Smooth muscle cell (in vitro differentiated cells): ENCODE data around the gene EEIG2. TPM values are rescaled to one million over a fixed set of nuclear protein-coding genes. Genes with fewer than 3 reads are reported as not detected.

Experiments used
- DNase-seq: peaks from one replicate; lab custom pipeline; 2025; ENCODE audit not compliant: unreplicated experiment; lab: John Stamatoyannopoulos, UW
- H2AFZ ChIP-seq: fragments of 200-600 bp; sonication (generic); 2 replicates; pipeline ENCODE4 v1.6.0; 2016; ENCODE audit warnings: antibody characterized with exemption, low read depth, mild to moderate bottlenecking
- H3F3A ChIP-seq: fragments of 200-600 bp; sonication (generic); 2 replicates; pipeline ENCODE4 v1.6.0; 2017; ENCODE audit warnings: antibody characterized with exemption, low read depth
- H3K27ac ChIP-seq: fragments of 200-600 bp; sonication (generic); 2 replicates; pipeline ENCODE4 v1.5.1; 2016; ENCODE audit warnings: low read depth, mild to moderate bottlenecking
- H3K27me3 ChIP-seq: fragments of 200-600 bp; sonication (generic); 2 replicates; pipeline ENCODE4 v1.6.1; 2016; ENCODE audit warnings: low read depth, mild to moderate bottlenecking
- H3K36me3 ChIP-seq: fragments of 200-600 bp; sonication (generic); 2 replicates; pipeline ENCODE4 v1.5.1; 2016; ENCODE audit warnings: low read depth
- H3K4me1 ChIP-seq: fragments of 200-600 bp; sonication (generic); 2 replicates; pipeline ENCODE4 v1.5.1; 2016; ENCODE audit warnings: low read depth
- H3K4me2 ChIP-seq: fragments of 200-600 bp; sonication (generic); 2 replicates; pipeline ENCODE4 v1.6.0; 2016; ENCODE audit warnings: mild to moderate bottlenecking
- H3K4me3 ChIP-seq: fragments of 200-600 bp; sonication (generic); 2 replicates; pipeline ENCODE4 v1.5.1; 2016; ENCODE audit warnings: mild to moderate bottlenecking
- H3K79me2 ChIP-seq: fragments of 200-600 bp; sonication (generic); 2 replicates; pipeline ENCODE4 v1.6.0; 2016; ENCODE audit warnings: low read depth, mild to moderate bottlenecking
- H3K9ac ChIP-seq: fragments of 200-600 bp; sonication (generic); 2 replicates; pipeline ENCODE4 v1.6.0; 2016; ENCODE audit warnings: low read depth
- H3K9me3 ChIP-seq: fragments of 200-600 bp; sonication (generic); replicated peaks from 2 replicates; pipeline ENCODE4 v1.5.1; 2016; ENCODE audit warnings: low read depth
- H4K20me1 ChIP-seq: fragments of 200-600 bp; sonication (generic); 2 replicates; pipeline ENCODE4 v1.6.0; 2016; ENCODE audit warnings: low read depth
- CTCF ChIP-seq: fragments of 200-600 bp; sonication (generic); IDR thresholded peaks from 2 replicates; pipeline ENCODE4 v1.5.1; 2017; ENCODE audit warnings: borderline replicate concordance, mild to moderate bottlenecking, antibody characterized with exemption; ENCODE audit not compliant: insufficient read depth, poor library complexity, severe bottlenecking
- WGBS: methylation state at CpG from one replicate; pipeline ENCODE4 v1.1.7; 2016; ENCODE audit warnings: low lambda C conversion rate; 5-methylcytosine and 5-hydroxymethylcytosine counted together
- polyA plus RNA-seq: library from polyadenylated mRNA; unstranded; fragments of >200 nt; fragmentation: Nextera tagmentation; extraction: Ambion mirVana; gene quantifications from 2 replicates; pipeline ENCODE4 v1.2.1, GENCODE V29; 2016
- total RNA-seq: library from RNA; depleted of rRNA; stranded (reverse); fragments of >200 nt; gene quantifications from 2 replicates; pipeline ENCODE4 v1.2.3, GENCODE V29; 2014

EEIG2 gene
- total and polyA plus RNA-seq, 2 experiments from 2014 or later = 3.7 to 8.0 TPM

- TF ChIP-seq CTCF = no peak
- Histone ChIP-seq H3K4me1 (no peaks in the 10 kb centered on the region), H3K27me3 (no peaks in the 10 kb centered on the region), H3K27ac (no peak overlapping the region), H3K79me2 (peaks cover 14% of the 10 kb centered on the region), H3K4me3 (no peak overlapping the region), H4K20me1 (no peaks in the 10 kb centered on the region), H3K4me2 (no peak overlapping the region), H3K9ac (no peak overlapping the region), H3K36me3 (no peaks in the 10 kb centered on the region), H3F3A (no peaks in the 10 kb centered on the region), H2AFZ (no peak overlapping the region), H3K9me3 (no peaks in the 10 kb centered on the region)
- 86% methylated on average over 1 of the region's 1 CpG for WGBS
- no peak for DNase-seq
Measured at GRCh38 chr1:108598340-108598739, 38.4 kb downstream of the EEIG2 start.

- no peaks in the 10 kb centered on the region for H3K4me1 ChIP-seq
- H3F3A ChIP-seq = no peaks in the 10 kb centered on the region
- H3K4me3 ChIP-seq = no peak overlapping the region
- H3K79me2 ChIP-seq = peaks cover 14% of the 10 kb centered on the region
- TF ChIP-seq CTCF = no peak
- H4K20me1 ChIP-seq = no peaks in the 10 kb centered on the region
- H2AFZ ChIP-seq = no peak overlapping the region
- DNase-seq = no peak
- no peak overlapping the region for H3K9ac ChIP-seq
- H3K27me3 ChIP-seq = no peaks in the 10 kb centered on the region
- no peak overlapping the region for H3K4me2 ChIP-seq
- WGBS = 64% methylated on average over 4 of the region's 4 CpGs
- H3K9me3 ChIP-seq = no peaks in the 10 kb centered on the region
- H3K36me3 ChIP-seq = no peaks in the 10 kb centered on the region
- H3K27ac ChIP-seq = no peak overlapping the region
Measured at GRCh38 chr1:108600504-108600903, 40.6 kb downstream of the EEIG2 start.

- H3K27ac ChIP-seq = no peak overlapping the region
- no peaks in the 10 kb centered on the region for H3K9me3 ChIP-seq
Measured at GRCh38 chr1:108601708-108602410, 42.0 kb downstream of the EEIG2 start.

More at GRCh38 chr1:108601708-108602410, 42.0 kb downstream of the EEIG2 start:
- TF ChIP-seq CTCF = no peak
- Histone ChIP-seq H4K20me1 (no peaks in the 10 kb centered on the region), H3F3A (no peaks in the 10 kb centered on the region), H2AFZ (no peak overlapping the region), H3K27me3 (no peaks in the 10 kb centered on the region), H3K9ac (no peak overlapping the region), H3K4me1 (no peaks in the 10 kb centered on the region), H3K4me3 (no peak overlapping the region), H3K36me3 (no peaks in the 10 kb centered on the region), H3K79me2 (peaks cover 14% of the 10 kb centered on the region), H3K4me2 (no peak overlapping the region)
- no peak for DNase-seq
- WGBS = 100% methylated on average over 1 of the region's 1 CpG
